HG03439 (cell line): ENCODE results near the gene EIF4E3.

Source experiments
- ATAC-seq: cut with Tn5 transposase; IDR thresholded peaks from one replicate; pipeline ENCODE4 v1.9.1; 2021; ENCODE audit warnings: mild to moderate bottlenecking, moderate library complexity; ENCODE audit not compliant: unreplicated experiment

EIF4E3 gene

DNA sequence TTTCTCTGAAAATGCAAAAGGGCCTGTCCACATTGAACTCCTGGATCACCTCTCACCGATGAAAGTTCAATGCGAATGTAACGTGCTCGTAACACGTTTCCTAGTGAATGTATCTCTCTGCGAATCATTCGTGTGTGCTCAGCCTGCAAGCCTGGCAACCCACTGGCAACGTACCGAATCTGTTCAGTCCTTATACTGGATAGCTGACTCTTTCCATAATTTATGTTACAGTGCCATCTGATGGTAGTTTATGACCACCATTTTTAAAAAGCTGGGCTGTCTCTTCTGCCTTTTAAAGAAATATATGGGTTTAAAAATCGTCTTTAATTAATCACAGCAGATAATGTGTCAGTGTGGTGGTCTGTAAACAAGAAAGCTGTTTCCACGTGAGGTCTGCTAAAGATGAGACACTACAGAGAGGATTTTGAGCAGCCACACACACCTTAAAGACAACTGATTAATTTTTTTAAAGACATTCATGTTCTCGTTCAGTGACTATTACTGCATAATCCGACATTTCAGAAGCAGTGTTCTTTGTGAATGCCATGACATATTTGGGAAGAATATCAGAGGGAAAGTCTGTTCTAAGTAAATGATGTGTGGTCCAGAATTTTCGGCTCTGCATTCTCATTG is 72.3 kb downstream of the EIF4E3 start:
- ATAC-seq, result no peak

DNA sequence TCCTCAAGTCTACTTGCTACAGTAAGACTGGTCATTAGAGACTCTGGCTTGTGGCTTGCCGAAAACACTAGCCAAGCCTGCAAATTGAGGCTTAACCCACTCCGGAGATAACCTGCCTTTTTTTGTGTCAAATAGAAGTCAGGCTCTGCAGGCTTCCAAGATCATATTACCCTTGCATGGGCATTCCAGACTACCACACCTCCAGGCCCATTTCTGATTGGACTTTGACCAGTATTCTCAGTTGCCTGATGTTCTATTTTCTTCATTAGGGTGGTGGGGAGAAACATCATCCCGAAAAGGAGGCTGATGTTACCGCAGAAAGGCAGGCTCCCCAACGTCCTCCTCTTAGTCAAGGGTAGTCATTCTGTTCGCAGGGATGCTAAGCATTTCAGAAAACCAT is 73.6 kb downstream of the EIF4E3 start:
- no peak for ATAC-seq

DNA sequence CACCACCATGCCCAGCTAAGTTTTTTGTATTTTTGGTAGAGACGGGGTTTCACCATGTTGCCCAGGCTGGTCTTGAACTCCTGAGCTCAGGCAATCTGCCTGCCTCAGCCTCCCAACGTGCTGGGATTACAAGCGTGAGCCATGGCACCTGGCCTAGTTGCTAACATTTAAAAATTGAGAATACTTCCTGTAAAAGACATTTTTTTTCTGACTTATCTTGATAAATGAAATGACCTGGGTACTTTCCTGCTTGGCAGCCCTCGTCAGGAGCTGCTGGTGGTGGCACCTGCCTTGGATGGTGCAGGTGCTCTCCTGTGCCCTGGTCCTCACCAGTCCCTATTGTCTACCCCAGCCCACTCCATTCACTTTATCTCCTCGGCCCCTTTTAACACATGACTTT is 74.8 kb downstream of the EIF4E3 start:
- ATAC-seq, result no peak

DNA sequence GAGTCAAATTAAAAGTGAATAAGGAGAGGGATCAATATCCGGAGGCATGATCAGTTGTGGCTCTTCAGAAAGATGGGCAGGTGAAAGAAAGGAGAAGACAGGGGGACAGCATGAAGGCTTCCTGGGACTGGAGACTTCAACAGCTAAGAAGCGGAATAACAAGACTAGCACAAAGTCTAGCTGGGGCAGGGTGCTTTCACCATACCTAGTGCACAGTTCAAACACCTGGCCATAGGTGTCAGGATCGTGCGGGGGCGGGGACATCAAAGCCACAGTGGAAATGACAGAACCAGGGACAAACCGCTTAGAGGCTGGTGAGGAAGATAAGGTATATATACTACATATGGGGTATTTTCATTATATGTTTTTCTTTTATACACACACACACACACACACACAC is 75.4 kb downstream of the EIF4E3 start:
- no peak for ATAC-seq

DNA sequence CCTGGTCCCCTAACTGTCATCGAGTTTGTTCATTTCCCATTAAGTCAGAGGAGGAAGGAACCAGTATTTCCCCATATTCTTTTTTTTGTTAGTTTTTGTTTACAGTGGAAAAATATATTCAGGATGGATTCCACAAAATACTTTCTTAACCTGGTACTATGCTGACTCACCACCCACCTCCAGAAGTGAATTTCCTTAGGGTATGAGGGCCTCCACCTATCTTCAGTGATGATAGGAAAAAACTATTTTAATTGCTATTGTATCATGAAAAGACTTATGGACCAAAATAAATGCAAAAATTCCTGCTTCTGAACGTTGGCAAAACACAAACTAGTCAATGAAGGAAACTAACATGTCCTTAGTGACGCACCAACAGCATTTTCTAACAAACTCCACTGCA is 77.5 kb downstream of the EIF4E3 start:
- no peak for ATAC-seq

DNA sequence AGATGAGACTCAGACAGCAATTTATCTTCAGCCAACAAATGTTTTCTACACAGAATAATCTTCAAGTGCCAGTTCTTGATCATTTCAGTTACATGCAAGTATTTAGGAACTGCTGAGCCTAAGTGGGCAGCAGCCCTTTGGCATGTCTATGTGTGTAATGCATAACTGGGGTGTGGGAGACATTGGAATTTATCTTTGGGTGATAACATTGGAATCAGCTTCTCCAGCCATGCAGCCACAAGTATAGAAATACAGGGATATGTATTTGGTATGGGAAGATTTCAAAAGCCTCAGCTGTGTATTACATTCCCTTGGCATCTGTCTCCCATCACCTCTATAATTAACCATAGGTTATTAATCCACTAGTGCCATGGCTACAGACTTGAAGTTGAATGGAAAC is 78.2 kb downstream of the EIF4E3 start:
- no peak for ATAC-seq

DNA sequence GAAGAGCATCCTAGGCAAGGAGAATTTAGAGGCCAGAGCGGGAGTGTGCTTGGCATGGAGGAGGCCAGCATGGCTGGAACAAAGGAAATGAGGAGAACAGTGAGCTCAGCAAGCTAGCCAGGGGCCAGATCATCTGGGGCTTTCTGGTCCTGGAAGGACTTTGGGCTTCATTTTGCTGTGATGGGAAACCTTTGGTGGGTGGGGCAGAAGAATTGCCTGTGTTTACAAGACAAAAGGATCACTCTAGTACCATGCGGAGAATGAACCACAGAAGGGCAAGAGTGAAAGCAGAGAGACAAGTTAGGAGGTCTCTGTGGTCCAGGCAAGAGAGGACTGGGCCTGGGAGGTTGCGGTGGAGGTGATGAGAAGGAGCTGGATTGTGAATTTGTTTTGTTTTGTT is 80.1 kb downstream of the EIF4E3 start:
- no peak for ATAC-seq

DNA sequence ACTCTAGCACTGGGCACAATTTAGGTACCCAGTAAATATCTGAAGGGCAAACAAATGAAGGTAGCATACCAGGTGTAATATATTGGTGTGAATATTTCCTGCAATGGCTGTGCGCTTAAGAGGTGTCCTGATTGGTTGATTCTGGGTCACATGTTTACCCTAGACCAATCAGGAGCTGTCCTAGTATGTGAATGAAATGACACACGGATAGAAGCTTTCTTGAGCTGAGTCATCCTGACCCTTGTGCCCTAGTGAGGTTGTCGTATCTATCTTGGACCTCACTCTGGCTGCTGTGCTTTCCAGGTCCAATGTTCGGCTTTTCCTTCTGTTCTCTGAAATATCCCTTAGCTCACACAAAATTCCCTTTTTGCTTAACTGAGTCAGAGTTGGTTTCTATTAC is 83.5 kb downstream of the EIF4E3 start:
- ATAC-seq, result no peak

DNA sequence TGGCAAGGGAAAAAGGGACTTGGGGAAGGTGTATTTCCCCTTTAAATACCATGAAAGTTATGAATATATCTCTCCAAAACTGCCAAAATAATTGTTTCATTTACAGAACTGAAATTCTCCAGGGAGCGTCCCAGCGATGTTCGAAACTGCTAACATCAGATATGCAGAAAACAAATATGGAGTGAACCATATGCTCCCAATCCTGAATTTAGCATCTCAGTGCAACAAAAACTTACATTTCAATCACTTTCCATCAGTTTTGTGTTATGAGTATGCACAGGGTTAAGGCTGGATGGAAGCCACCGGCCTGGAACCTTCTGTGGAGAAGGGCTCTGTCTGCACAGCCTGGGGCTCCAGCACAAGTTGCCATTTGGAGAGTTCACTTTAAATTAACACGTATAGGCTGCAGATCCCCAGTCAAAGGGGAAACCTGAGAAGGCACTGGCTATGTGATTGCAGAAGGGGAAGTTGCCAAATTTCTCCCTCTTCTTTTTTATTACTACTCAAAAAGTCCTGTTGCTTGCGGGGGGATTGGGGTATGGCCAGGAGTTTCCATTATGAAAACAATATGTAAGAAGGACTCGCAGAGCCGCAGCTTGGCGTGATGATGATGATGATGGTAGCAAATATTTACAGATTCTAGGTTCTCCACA is 84.7 kb downstream of the EIF4E3 start:
- ATAC-seq, result no peak

DNA sequence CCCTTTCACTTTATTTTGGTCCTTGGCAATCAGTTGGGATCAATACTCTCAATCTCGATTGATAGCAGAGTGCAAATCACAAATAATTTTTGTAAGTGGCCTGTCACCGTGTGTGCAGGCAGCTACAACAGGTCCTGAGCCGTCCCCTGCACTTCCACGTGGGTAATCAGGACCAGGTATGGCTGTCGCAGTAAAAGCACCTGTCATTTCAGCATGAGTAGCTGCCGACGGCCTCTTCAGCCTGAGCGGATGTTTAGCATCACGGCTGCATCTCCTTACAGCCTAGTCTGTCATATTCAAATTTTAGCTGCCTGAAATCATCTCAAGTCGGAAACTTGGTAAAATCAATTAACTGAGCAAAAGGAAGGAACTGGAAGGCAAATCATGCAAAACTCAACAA is 88.7 kb downstream of the EIF4E3 start:
- no peak for ATAC-seq

DNA sequence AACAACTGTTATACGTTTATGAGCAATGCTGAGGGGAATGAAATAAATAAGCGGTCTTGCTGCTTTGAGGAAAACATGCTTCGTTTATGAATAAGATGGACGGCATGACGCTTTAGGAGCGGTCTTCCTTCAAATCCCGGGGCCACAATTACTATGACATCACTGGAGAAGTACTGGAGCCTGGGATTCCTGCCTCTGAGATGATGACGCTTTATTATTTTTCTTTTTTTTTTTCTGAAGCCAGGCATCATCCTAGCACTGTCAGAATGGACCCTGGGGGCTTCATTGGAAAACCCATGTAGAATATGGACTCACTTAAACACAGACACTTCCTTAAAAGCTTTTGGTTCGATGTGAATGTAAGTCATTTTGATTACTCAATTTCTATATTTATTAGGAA is 89.2 kb downstream of the EIF4E3 start:
- no peak for ATAC-seq

DNA sequence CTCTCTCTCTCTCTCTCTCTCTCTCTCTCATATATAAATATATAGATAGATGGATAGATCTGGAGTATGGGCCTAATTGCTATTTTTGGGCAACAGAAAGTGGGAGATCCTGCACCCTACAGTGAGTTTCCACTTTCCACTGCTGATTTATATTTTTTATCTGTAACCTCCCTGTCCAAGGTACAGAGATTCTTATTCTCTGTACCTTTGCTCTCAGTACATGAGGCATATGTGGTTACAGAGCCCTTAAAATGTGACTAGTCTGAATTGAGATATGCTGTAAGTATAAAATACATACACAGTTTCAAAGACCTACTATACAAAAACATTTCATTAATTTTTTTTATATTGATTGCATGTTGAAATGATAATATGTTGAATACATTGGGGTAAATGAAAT is 90.5 kb downstream of the EIF4E3 start:
- no peak for ATAC-seq

DNA sequence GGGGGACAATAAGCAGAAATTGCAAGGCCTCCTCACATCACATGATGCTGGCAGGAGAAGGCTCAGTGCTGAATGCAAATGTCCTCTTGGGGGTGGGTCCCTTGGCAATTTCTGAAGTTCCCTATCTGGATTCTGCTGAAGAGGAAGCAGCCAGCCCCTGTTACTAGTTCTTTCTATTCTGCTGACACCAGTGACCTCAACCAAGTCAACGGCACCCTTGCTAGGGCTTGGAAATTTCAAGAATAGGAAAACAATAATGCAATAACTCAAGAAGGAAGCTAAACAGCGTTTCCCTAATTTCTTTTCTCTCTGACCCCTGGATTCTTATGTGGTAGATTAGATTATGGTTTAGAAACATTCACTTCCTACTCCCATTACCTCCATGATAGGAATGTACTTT is 95.5 kb downstream of the EIF4E3 start:
- no peak for ATAC-seq

DNA sequence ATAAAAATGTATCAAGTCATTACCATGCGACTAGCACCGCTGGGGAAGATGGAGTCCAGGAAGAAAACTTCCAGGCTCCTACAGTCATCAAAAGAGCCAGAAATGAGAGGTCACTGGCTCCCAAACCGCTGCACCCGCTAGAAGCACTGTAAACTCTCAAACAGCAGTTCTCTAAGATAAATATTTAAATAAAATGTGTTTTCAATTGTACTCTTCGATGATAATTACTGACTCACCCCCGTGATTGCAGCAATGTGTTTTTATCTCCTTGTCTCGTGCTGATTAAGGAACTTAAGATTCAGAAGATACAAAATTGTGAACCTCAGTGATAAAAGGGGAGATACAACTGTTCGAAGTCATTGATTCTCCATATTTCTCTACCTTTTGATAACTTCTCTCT is 95.9 kb downstream of the EIF4E3 start:
- ATAC-seq, result no peak

DNA sequence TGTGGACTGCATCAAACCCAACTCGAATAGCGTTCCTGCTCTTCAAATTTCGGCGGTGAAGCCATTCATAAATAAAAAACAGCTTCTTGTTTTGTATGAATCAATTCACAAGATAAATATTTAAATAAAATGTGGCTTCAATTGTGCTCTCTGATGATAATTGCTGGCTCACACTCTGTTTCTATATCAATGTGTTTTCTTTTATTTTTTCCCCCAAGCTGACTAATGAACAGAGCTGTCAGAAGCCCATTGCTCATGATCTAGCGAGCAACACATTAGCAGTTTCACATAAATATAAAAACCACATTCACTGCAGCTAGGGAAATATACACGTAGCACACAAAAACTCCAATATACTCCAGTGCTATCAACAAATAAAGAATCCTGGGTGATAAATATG is 96.7 kb downstream of the EIF4E3 start:
- no peak for ATAC-seq

DNA sequence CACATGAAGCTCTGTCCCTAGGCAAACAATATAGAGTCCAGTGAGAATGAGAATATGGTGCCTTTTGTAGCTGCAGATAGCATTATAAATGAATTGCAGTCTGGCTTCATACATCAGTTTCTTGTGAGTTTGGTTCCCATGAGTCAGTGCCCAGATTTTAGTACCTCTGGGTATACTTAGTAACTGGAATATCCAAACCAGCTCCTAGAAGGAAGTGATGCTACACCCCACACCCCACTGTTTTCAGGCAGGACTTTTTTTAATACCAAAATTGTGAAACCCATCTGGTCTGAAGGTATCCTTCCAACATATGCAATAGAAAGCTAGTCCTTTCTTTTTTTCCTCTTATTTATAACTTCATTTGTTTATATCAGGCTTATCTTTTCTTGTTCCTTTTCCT is 99.5 kb downstream of the EIF4E3 start:
- no peak for ATAC-seq
